Adipocyte (in vitro differentiated cells): Measurements from ENCODE around the gene TBC1D13.
"Not testable (repeated sequence)": the region's sequence is repeated elsewhere in the genome, so short reads cannot be mapped to it uniquely, and the experiment has no call there.

Experiments
- DNase-seq: peaks from one replicate; pipeline ENCODE4 v3.0.0-alpha.2; 2015; ENCODE audit warnings: low read depth
- H3K27me3 ChIP-seq: replicated peaks from 2 replicates; pipeline ENCODE4 v1.7.0; 2013; ENCODE audit warnings: mild to moderate bottlenecking, low read length, moderate library complexity; ENCODE audit not compliant: control insufficient read depth, insufficient read depth
- H3K36me3 ChIP-seq: 2 replicates; pipeline ENCODE4 v1.7.0; 2013; ENCODE audit warnings: low read length, mild to moderate bottlenecking, moderate library complexity; ENCODE audit not compliant: control insufficient read depth, insufficient read depth, severe bottlenecking
- H3K4me1 ChIP-seq: 2 replicates; pipeline ENCODE4 v1.7.0; 2013; ENCODE audit warnings: mild to moderate bottlenecking, low read length, moderate library complexity; ENCODE audit not compliant: control insufficient read depth, insufficient read depth
- H3K4me3 ChIP-seq: 2 replicates; pipeline ENCODE4 v1.7.0; 2013; ENCODE audit warnings: mild to moderate bottlenecking, low read length, moderate library complexity
- H3K9ac ChIP-seq: 2 replicates; pipeline ENCODE4 v1.7.0; 2013; ENCODE audit warnings: mild to moderate bottlenecking, low read length, moderate library complexity
- H3K9me3 ChIP-seq: 2 replicates; pipeline ENCODE4 v1.7.0; 2013; ENCODE audit warnings: mild to moderate bottlenecking, low read length, moderate library complexity; ENCODE audit not compliant: control insufficient read depth

Gene TBC1D13

DNA sequence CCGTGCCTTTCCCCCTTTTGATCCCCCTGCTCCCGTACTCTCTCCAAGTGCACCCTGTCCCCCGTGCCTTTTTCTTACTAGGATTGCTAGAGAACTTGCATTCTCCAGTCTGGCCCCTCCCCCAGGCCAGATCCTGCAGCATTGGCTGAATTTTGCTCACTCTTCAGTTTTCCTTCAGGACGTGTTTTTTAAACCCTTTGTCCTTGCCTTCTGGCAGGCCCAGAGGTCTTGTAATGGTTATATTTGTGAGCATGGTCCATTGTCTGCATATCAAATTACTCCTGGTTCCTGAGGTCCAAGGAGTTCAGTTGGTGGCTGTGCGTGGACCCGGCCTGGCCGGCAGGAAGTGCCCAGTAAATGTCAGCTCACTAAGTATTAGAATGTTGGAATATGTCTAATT, 606 bp downstream of the TBC1D13 start:
- Histone ChIP-seq H3K36me3 (peaks cover 28% of the 10 kb centered on the region), H3K9me3 (no peaks in the 10 kb centered on the region), H3K4me3 (peak overlapping the region; percentile 98), H3K4me1 (peaks cover 12% of the 10 kb centered on the region), H3K27me3 (no peaks in the 10 kb centered on the region), H3K9ac (peak overlapping the region; percentile 97)
- DNase-seq = peak; percentile 59

DNA sequence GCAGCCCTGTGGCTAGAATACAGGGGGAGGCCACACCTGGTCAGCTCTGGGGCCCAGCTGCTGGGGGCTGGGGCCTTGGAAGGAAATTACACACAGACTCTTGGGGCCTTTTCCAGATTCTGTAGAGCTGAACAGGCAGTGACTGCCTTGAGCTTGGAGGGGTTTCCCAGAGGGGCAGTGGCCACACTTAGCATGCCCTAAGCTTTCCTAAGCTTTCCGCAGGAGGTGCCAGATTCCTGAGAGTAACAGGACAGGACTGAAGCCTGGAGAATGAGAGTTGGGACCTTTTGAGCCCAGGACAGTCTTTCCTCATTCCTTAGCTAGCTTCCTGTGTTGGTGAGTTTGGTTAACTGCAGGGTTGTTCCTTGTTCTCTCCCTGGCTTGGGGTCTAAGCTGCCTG, 1.4 kb downstream of the TBC1D13 start:
- Histone ChIP-seq H3K4me3 (peak overlapping the region; percentile 98), H3K27me3 (no peaks in the 10 kb centered on the region), H3K9ac (peak overlapping the region; percentile 97), H3K36me3 (peaks cover 36% of the 10 kb centered on the region), H3K4me1 (peaks cover 12% of the 10 kb centered on the region), H3K9me3 (no peaks in the 10 kb centered on the region)
- no peak for DNase-seq

DNA sequence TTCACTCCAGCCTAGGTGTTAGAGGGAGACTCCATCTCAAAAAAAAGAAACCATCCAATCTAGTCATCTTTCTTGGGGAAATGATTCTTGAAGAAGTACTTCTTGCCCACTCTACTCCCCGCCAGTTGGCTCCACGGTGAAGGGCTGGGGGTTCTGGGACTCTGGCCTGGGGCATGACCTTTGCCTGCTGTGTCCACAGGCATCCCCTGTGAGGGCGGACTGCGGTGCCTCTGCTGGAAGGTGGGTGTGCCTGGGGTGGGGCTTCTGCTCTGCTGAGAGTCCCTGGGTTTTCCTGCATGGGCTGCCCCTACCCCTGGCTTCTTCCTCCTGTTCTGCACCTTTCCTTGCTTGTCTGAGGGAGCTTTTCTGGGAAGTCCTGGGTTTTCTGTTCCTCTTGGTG, 3.5 kb downstream of the TBC1D13 start:
- no peak for DNase-seq
- Histone ChIP-seq H3K4me1 (peaks cover 12% of the 10 kb centered on the region), H3K9me3 (no peaks in the 10 kb centered on the region), H3K9ac (no peak overlapping the region), H3K4me3 (no peak overlapping the region), H3K27me3 (no peaks in the 10 kb centered on the region), H3K36me3 (peaks cover 50% of the 10 kb centered on the region)

GRCh38 chr9:128792134-128792533, 5.1 kb downstream of the TBC1D13 start:
- no peak overlapping the region for H3K9ac ChIP-seq
- no peaks in the 10 kb centered on the region for H3K9me3 ChIP-seq
- H3K4me1 ChIP-seq = peaks cover 9% of the 10 kb centered on the region
- no peak overlapping the region for H3K4me3 ChIP-seq
- H3K27me3 ChIP-seq = no peaks in the 10 kb centered on the region
- peaks cover 55% of the 10 kb centered on the region for H3K36me3 ChIP-seq
- DNase-seq = no peak

DNA sequence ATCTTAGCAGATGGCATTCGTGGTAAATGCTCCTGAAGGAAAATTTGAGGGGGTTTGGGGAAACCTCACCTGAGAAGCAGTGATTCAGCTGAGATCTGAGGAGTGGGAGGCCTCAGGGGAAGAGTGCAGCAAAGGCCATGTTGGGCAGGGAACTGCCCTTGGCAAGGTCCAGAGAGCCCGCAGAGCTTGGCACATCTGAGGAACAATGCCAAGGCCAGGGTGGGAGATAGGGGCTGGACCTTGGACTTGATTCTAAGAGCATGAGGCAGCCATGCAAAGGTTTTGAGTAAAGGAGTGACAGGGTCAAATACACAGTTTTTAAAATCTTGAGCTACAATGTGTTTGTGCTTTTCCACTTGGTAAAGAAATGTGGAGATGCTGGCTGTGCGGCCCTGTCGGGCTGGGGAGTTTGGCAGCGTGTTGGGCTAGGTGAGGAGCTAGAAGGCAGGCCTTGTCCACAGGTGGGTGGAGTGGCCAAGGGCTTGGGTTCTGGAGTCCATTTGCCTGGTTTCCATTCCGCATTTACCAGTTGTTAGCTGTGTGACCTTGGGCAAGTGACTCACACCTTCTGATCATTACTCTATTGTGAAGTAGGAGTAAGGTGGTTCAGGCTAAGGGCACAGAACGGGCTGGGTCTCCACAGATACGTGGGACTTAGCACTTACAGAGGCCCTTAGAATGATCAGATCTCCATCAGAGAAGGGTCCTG, 6.1 kb downstream of the TBC1D13 start:
- no peak for DNase-seq
- Histone ChIP-seq H3K4me3 (no peak overlapping the region), H3K9ac (no peak overlapping the region), H3K27me3 (no peaks in the 10 kb centered on the region), H3K9me3 (no peaks in the 10 kb centered on the region), H3K36me3 (peaks cover 65% of the 10 kb centered on the region), H3K4me1 (peaks cover 6% of the 10 kb centered on the region)

DNA sequence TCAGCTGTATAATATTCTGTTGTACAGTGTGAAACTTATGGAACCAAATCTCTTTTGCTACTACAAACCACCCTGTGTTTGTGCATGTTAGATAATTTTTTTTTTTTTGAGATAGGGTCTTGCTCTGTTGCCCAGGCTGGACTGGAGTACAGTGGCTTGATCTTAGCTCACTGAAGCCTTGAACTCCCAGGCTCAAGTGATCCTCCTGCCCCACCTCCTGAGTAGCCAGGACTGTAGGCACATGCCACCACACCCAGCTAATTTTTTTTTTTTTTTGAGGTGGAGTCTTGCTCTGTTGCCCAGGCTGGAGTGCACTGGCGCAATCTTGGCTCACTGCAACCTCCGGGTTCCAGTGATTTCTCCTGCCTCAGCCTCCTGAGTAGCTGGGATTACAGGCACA, 7.9 kb downstream of the TBC1D13 start:
- not testable (repeated sequence) for H3K9ac ChIP-seq, DNase-seq

DNA sequence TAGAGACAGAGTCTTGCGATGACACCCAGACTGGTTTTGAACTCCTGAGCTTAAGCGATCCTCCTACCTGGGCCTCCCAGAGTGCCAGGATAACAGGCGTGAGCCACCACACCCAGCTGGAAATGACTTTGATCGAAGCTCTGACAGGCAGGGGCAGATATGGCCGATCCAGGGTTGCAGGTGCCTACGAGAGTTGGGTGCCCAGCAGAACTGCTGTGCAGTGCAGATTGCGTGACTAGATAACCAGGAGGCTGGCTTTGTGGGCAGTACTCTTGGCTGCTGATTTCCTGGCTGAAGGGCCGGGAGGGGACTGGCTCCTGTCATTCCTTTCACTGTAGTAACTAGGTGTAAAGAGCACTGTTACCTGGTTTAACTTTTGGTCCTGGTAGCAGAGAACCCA, 11.8 kb downstream of the TBC1D13 start:
- no peaks in the 10 kb centered on the region for H3K4me1 ChIP-seq
- peaks cover 71% of the 10 kb centered on the region for H3K36me3 ChIP-seq
- H3K27me3 ChIP-seq = no peaks in the 10 kb centered on the region
- H3K9me3 ChIP-seq = no peaks in the 10 kb centered on the region
- no peak overlapping the region for H3K4me3 ChIP-seq
- no peak overlapping the region for H3K9ac ChIP-seq
- no peak for DNase-seq

More for the DNA sequence above, 7.9 kb downstream of the TBC1D13 start:
- H3K9me3 ChIP-seq, H3K4me3 ChIP-seq, H3K4me1 ChIP-seq, H3K27me3 ChIP-seq: not testable (repeated sequence)
- peaks cover 76% of the 10 kb centered on the region for H3K36me3 ChIP-seq

DNA sequence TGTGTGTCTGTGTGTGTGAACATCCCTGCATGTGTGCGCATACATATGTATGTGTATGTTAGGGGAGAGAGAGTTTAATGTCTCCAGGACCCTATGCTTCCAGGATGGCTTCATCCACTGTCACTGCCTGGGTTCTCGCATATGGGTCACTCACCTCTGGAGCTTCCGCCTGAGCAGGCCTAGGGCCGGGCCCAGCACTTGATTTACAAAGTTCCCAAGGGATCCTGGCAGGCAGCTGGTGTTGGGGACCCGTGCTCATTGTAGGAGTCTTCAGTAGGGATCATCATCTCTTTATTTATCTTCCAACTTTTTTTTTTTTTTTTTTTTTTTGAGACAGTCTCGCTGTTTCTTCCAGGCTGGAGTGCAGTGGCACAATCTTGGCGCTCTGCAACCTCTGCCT, 13.0 kb downstream of the TBC1D13 start:
- no peak overlapping the region for H3K9ac ChIP-seq
- no peak for DNase-seq
- peaks cover 68% of the 10 kb centered on the region for H3K36me3 ChIP-seq
- no peaks in the 10 kb centered on the region for H3K27me3 ChIP-seq
- no peaks in the 10 kb centered on the region for H3K4me1 ChIP-seq
- H3K4me3 ChIP-seq = no peak overlapping the region
- H3K9me3 ChIP-seq = no peaks in the 10 kb centered on the region

- no peak overlapping the region for H3K4me3 ChIP-seq
- no peaks in the 10 kb centered on the region for H3K27me3 ChIP-seq
- no peak overlapping the region for H3K9ac ChIP-seq
- no peak for DNase-seq
- no peaks in the 10 kb centered on the region for H3K4me1 ChIP-seq
- H3K9me3 ChIP-seq = no peaks in the 10 kb centered on the region
- peaks cover 82% of the 10 kb centered on the region for H3K36me3 ChIP-seq
These were observed 15.4 kb downstream of the TBC1D13 start for GRCh38 chr9:128802482-128802881.

DNA sequence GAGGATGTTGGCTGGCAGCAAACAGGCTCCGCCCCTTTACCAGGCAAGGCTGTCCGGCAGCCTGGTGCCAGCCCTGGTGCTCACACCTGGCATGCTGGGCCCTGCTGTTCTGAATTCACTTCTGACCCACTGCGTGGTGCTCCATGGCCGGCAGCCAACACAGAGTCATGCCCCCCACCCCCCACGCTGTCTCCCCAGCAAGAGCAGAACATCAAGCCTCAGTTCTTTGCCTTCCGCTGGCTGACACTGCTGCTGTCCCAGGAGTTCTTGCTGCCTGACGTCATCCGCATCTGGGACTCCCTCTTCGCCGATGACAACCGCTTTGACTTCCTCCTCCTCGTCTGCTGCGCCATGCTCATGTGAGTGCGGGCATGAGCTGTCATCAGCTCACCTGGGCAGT, 18.6 kb downstream of the TBC1D13 start:
- Histone ChIP-seq H3K4me3 (no peak overlapping the region), H3K9me3 (no peaks in the 10 kb centered on the region), H3K9ac (no peak overlapping the region), H3K27me3 (no peaks in the 10 kb centered on the region), H3K4me1 (no peaks in the 10 kb centered on the region), H3K36me3 (peaks cover 65% of the 10 kb centered on the region)
- DNase-seq = no peak

- DNase-seq = no peak
- H3K4me1 ChIP-seq = no peaks in the 10 kb centered on the region
- peaks cover 52% of the 10 kb centered on the region for H3K36me3 ChIP-seq
- H3K9me3 ChIP-seq = no peaks in the 10 kb centered on the region
- no peak overlapping the region for H3K9ac ChIP-seq
- H3K4me3 ChIP-seq = no peak overlapping the region
- H3K27me3 ChIP-seq = no peaks in the 10 kb centered on the region
These were observed 20.8 kb downstream of the TBC1D13 start for GRCh38 chr9:128807827-128808226.

DNA sequence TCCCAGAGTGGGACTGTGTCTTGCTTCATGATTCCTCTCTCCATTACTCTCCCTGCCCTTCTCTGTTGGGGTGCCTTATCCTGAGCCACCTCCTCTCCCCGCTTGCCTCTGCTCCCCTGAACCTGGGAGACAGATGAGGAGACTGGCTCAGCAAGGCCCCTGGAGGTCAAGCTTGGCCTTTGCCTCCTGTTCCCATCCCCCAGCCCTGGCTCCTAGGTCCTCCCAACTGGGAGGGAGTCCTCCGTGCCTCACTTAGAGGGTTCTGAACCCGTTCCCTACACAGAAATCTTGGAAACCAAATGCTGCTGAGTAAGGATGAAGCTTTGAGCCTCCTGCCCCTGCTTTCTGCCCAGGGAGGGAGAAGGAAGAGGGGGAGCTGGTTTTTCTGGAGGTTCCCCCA, 21.5 kb downstream of the TBC1D13 start:
- peaks cover 44% of the 10 kb centered on the region for H3K36me3 ChIP-seq
- H3K9ac ChIP-seq = no peak overlapping the region
- DNase-seq = no peak
- no peaks in the 10 kb centered on the region for H3K27me3 ChIP-seq
- H3K4me3 ChIP-seq = no peak overlapping the region
- no peaks in the 10 kb centered on the region for H3K4me1 ChIP-seq
- H3K9me3 ChIP-seq = no peaks in the 10 kb centered on the region
